Measurements from ENCODE around the gene NELFB.

The NELFB gene

DNA sequence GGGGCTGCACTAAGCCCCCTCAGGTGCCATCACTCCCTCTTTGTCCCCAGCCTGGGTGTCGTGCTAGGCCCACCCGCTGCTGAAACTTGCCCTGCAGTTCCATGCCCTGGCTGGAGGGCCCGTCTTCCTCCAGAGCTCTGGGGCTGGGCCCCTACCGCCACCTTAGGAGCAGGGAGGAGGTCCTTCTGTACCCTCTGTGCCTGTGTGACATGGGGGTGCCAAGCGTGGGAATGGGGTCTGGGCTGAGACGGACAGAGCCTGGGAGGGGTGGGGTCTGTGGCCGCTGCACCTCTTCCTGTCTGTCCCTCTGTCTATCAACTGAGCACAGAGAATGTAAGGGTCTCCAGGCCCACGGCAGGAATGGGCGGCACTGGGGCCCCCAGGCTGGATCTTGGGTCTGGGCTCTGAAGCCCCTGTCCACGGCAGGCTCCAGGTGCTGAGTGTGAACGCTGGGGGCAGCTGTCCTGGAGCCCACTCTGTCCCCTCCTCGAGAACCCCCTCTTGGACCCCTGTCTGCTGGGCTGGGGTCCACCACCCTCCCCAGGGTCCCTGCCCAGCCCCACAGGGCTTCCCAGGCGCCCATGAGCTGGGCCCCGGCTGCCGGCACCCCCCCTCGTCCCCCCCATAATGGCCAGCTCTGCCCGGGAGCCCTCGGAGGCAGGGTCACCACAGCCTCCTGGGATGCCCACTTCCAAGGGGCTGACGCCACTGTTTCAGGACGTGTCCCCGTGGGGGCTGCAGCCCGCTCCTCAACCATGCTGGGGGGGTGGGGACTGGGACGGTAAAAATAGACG, 62.8 kb downstream of the NELFB start:
- no peak for DNase-seq

- DNase-seq = no peak
Observed at GRCh38 chr9:137318602-137319001, 63.5 kb downstream of the NELFB start.

- DNase-seq = no peak
Observed at GRCh38 chr9:137319011-137319738, 64.0 kb downstream of the NELFB start.

DNA sequence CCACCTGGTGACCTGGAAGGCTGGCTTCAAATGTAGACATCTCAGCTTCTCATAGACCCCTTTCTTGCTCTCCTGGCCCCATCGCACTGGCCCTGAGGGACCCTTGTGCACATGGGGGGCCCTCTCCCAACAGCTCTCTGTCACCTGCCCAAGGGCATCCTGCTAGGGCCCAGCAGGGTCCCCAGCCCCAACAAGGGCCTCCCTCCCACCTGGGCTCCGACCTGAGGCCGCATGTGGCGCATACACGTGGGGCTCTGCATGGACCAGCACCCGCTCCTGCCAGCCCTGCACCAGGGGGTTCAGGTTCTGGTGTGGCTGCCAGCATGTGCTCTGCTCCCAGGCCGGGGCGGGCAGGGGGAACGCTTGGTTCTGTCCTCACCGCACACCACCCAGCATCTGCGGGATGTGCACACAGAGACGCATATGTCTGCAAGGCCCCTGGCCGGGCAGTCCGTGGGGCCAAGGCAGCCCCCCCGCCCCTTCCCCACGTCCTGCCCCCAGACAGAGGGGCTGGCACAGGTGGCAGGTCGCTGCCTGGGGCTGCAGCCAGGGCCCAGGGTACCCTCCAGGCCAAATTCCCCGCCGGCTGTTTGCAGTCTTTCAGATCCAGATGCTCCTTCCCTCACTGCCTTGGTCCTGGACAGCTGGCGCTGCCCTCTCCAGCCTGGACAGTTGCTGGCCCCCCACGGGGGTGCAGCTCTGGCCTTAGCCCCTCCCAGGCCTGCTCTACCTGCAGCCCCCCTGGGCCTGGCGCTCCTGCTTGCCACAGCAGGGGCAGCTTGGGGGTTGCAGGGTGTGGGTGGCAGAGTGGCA, 64.8 kb downstream of the NELFB start:
- no peak for DNase-seq

GRCh38 chr9:137320555-137321384, 65.6 kb downstream of the NELFB start:
- DNase-seq = no peak

- no peak for DNase-seq
Observed at GRCh38 chr9:137321726-137322361, 66.7 kb downstream of the NELFB start.

All from NCI-H1694 (cell line).